H1 (cell line): ENCODE results near the gene TCHH. TPM values are rescaled to one million over a fixed set of nuclear protein-coding genes. Genes with fewer than 3 reads are reported as not detected.

Experiments
- CTCF ChIA-PET: fragments of 300-600 bp; sonication (Branson Sonifier 250); formaldehyde crosslinking; loops from one replicate; lab custom pipeline; 2021; ENCODE audit not compliant: partially characterized antibody; lab: Charles Lee
- POLR2A ChIA-PET: fragments of 300-600 bp; sonication (Branson Sonifier 250); formaldehyde crosslinking; loops from one replicate; lab custom pipeline; 2021; ENCODE audit warnings: inconsistent platforms; ENCODE audit not compliant: partially characterized antibody; lab: Charles Lee
- DNase-seq, 2 experiments: peaks; one replicate each; pipeline versions ENCODE4 v3.0.0 to v3.0.0-alpha.2; 2010 to 2022; ENCODE audit warnings: low spot score in 2 of 2, low read depth in 1 of 2, mixed read lengths in 1 of 2
- FAIRE-seq: peaks from 2 replicates; lab custom pipeline; 2011; peaks lifted over from hg19 to GRCh38; lab: Jason Lieb, UNC
- H2AFZ ChIP-seq: 2 replicates; pipeline ENCODE4 v1.8.1; 2012; ENCODE audit warnings: low read length, inconsistent platforms
- H2AK5ac ChIP-seq: 2 replicates; pipeline ENCODE4 v1.6.1; 2013; ENCODE audit warnings: low read depth, low read length
- H2BK120ac ChIP-seq: replicated peaks from 2 replicates; pipeline ENCODE3; 2013; ENCODE audit warnings: low read depth, low read length, inconsistent platforms
- H2BK12ac ChIP-seq: 2 replicates; pipeline ENCODE4 v1.6.1; 2013; ENCODE audit warnings: low read depth, low read length
- H2BK15ac ChIP-seq: 2 replicates; pipeline ENCODE4 v1.6.1; 2013; ENCODE audit warnings: low read length
- H2BK20ac ChIP-seq: 2 replicates; pipeline ENCODE4 v1.6.1; 2013; ENCODE audit warnings: low read length
- H2BK5ac ChIP-seq: 2 replicates; pipeline ENCODE4 v1.6.1; 2013; ENCODE audit warnings: low read depth, low read length
- H3K14ac ChIP-seq: 2 replicates; pipeline ENCODE4 v1.6.1; 2013; ENCODE audit warnings: inconsistent platforms; ENCODE audit not compliant: insufficient read length
- H3K18ac ChIP-seq: 2 replicates; pipeline ENCODE4 v1.6.1; 2013; ENCODE audit warnings: low read length; ENCODE audit errors: extremely low read depth
- H3K23ac ChIP-seq: 2 replicates; pipeline ENCODE4 v1.6.1; 2013; ENCODE audit warnings: inconsistent platforms; ENCODE audit not compliant: insufficient read length
- H3K23me2 ChIP-seq: 2 replicates; pipeline ENCODE4 v1.6.1; 2013; ENCODE audit warnings: low read depth, low read length
- H3K27ac ChIP-seq: 2 replicates; pipeline ENCODE4 v1.6.1; 2011; ENCODE audit warnings: low read depth, low read length, inconsistent platforms
- H3K27me3 ChIP-seq, 4 experiments: replicated peaks in 1 of 4; 1 replicate in 1 of 4; 2 replicates in 3 of 4; pipeline versions ENCODE4 v1.6.1 to v1.8.1; 2011 to 2013; ENCODE audit warnings: low read length in 3 of 4, mild to moderate bottlenecking in 3 of 4, inconsistent platforms in 2 of 4, mixed read lengths in 2 of 4, moderate library complexity in 1 of 4; ENCODE audit not compliant: control insufficient read depth in 3 of 4, insufficient read depth in 3 of 4; ENCODE audit errors: extremely low read depth in 1 of 4
- H3K36me3 ChIP-seq, 4 experiments: 2 replicates each; pipeline versions ENCODE4 v1.6.1 to v1.8.1; 2011 to 2013; ENCODE audit warnings: mild to moderate bottlenecking in 4 of 4, low read length in 3 of 4, moderate library complexity in 2 of 4, control low read depth in 1 of 4, inconsistent platforms in 1 of 4; ENCODE audit not compliant: insufficient read depth in 4 of 4, control insufficient read depth in 2 of 4
- H3K4ac ChIP-seq: replicated peaks from 2 replicates; pipeline ENCODE3; 2013; ENCODE audit warnings: low read length, low read depth, mixed read lengths, inconsistent platforms; ENCODE audit not compliant: insufficient read length
- H3K4me1 ChIP-seq, 4 experiments: replicated peaks in 1 of 4; 1 replicate in 1 of 4; 2 replicates in 3 of 4; pipeline versions ENCODE4 v1.6.1 to v1.8.1; 2011 to 2013; ENCODE audit warnings: low read length in 3 of 4, inconsistent platforms in 2 of 4, mixed read lengths in 1 of 4; ENCODE audit not compliant: insufficient read depth in 4 of 4, control insufficient read depth in 3 of 4
- H3K4me2 ChIP-seq, 2 experiments: 2 replicates each; pipeline versions ENCODE4 v1.6.1 to v1.8.1; 2011 to 2013; ENCODE audit warnings: low read depth in 2 of 2, low read length in 2 of 2, control low read depth in 1 of 2, inconsistent platforms in 1 of 2, mild to moderate bottlenecking in 1 of 2; ENCODE audit not compliant: insufficient read depth in 1 of 2
- H3K4me3 ChIP-seq, 4 experiments: fragments of 200-600, 300-600 bp in 1 of 4; sonication (generic), shearing (Covaris generic), sonication (Bioruptor Twin) in 1 of 4; 2 replicates each; pipeline versions ENCODE4 v1.5.1 to v1.8.1; 2011 to 2016; ENCODE audit warnings: low read length in 4 of 4, low read depth in 3 of 4, control low read depth in 2 of 4, inconsistent platforms in 2 of 4, mild to moderate bottlenecking in 2 of 4, mixed read lengths in 1 of 4, moderate library complexity in 1 of 4; ENCODE audit not compliant: insufficient read depth in 2 of 4; ENCODE audit errors: extremely low read depth in 1 of 4
- H3K56ac ChIP-seq: replicated peaks from 2 replicates; pipeline ENCODE3; 2013; ENCODE audit warnings: low read depth, mild to moderate bottlenecking, mixed read lengths, low read length, inconsistent platforms; ENCODE audit not compliant: insufficient read length
- H3K79me1 ChIP-seq: 2 replicates; pipeline ENCODE4 v1.6.1; 2013; ENCODE audit warnings: low read depth, low read length, control low read depth
- H3K79me2 ChIP-seq, 2 experiments: 2 replicates each; pipeline versions ENCODE4 v1.6.1 to v1.8.1; 2012 to 2013; ENCODE audit warnings: low read length in 2 of 2, mild to moderate bottlenecking in 2 of 2, inconsistent platforms in 1 of 2; ENCODE audit not compliant: insufficient read depth in 2 of 2, control insufficient read depth in 1 of 2
- H3K9ac ChIP-seq, 4 experiments: replicated peaks in 1 of 4; 1 replicate in 1 of 4; 2 replicates in 3 of 4; pipeline versions ENCODE4 v1.6.1 to v1.8.1; 2011 to 2013; ENCODE audit warnings: low read depth in 3 of 4, low read length in 3 of 4, control low read depth in 2 of 4, mild to moderate bottlenecking in 2 of 4, moderate library complexity in 2 of 4, inconsistent platforms in 1 of 4; ENCODE audit errors: extremely low read depth in 1 of 4
- H3K9me3 ChIP-seq, 2 experiments: 2 replicates each; pipeline versions ENCODE4 v1.6.1 to v1.8.1; 2012 to 2013; ENCODE audit warnings: mild to moderate bottlenecking in 2 of 2, moderate library complexity in 2 of 2, control low read depth in 1 of 2, inconsistent platforms in 1 of 2, low read depth in 1 of 2, low read length in 1 of 2, mixed read lengths in 1 of 2; ENCODE audit not compliant: insufficient read depth in 2 of 2
- H4K20me1 ChIP-seq, 2 experiments: replicated peaks in 1 of 2; 2 replicates each; pipeline versions ENCODE3 to v1.8.1; 2011 to 2013; ENCODE audit warnings: inconsistent platforms in 2 of 2, low read length in 2 of 2, mild to moderate bottlenecking in 1 of 2; ENCODE audit not compliant: insufficient read depth in 2 of 2, control insufficient read depth in 1 of 2
- H4K5ac ChIP-seq: 2 replicates; pipeline ENCODE4 v1.6.1; 2013; ENCODE audit warnings: low read length, low read depth, mixed read lengths, inconsistent platforms; ENCODE audit not compliant: insufficient read length
- H4K8ac ChIP-seq: 2 replicates; pipeline ENCODE4 v1.8.0; 2013; ENCODE audit warnings: mild to moderate bottlenecking, moderate library complexity, low read length, inconsistent platforms; ENCODE audit not compliant: insufficient read depth; ENCODE audit errors: extremely low read depth
- H4K91ac ChIP-seq: replicated peaks from 2 replicates; pipeline ENCODE3; 2013; ENCODE audit warnings: low read length, mixed read lengths, inconsistent platforms; ENCODE audit not compliant: insufficient read length
- ASH2L ChIP-seq: fragments of 200-600, 300-600 bp; sonication (generic); IDR thresholded peaks from one replicate; pipeline ENCODE4 v1.7.1; 2017; ENCODE audit warnings: low read length
- CTCF ChIP-seq, 3 experiments: IDR thresholded peaks; 1 replicate in 2 of 3; 2 replicates in 1 of 3; pipeline versions ENCODE4 v1.5.1 to v1.6.1; 2011; ENCODE audit warnings: low read length in 3 of 3, mild to moderate bottlenecking in 3 of 3, inconsistent platforms in 2 of 3, low read depth in 1 of 3, moderate library complexity in 1 of 3; ENCODE audit not compliant: insufficient read depth in 1 of 3; ENCODE audit errors: control extremely low read depth in 1 of 3
- E2F6 ChIP-seq: IDR thresholded peaks from 2 replicates; pipeline ENCODE4 v1.6.1; 2012; ENCODE audit warnings: inconsistent platforms
- MAX ChIP-seq: IDR thresholded peaks from 2 replicates; pipeline ENCODE4 v1.6.1; 2012; ENCODE audit warnings: inconsistent platforms
- RNF2 ChIP-seq: fragments of 200-900, 300-1000 bp; sonication (generic); IDR thresholded peaks from 2 replicates; pipeline ENCODE4 v1.7.1; 2016; ENCODE audit warnings: borderline replicate concordance, low read depth, mild to moderate bottlenecking, antibody characterized with exemption, low read length; ENCODE audit not compliant: poor library complexity, severe bottlenecking; ENCODE audit errors: missing control alignments
- SAP30 ChIP-seq: fragments of 300-600 bp; sonication (generic); IDR thresholded peaks from 2 replicates; pipeline ENCODE4 v1.7.1; 2012; ENCODE audit warnings: low read length, moderate library complexity, mild to moderate bottlenecking, inconsistent platforms; ENCODE audit not compliant: insufficient read depth, insufficient replicate concordance
- SUZ12 ChIP-seq: fragments of 200-600 bp; sonication (generic); IDR thresholded peaks from 2 replicates; pipeline ENCODE4 v1.6.1; 2012; ENCODE audit warnings: mild to moderate bottlenecking, inconsistent platforms, low read length, moderate library complexity, mixed read lengths
- WGBS, 2 experiments: shearing (Covaris generic) in 1 of 2; methylation state at CpG; one replicate each; pipeline versions ENCODE4 v1.1.6 to v1.1.7; 2013 to 2015; ENCODE audit warnings: low lambda C conversion rate in 2 of 2, mixed read lengths in 2 of 2, inconsistent platforms in 1 of 2, low coverage in 1 of 2, missing lambda C conversion rate in 1 of 2; ENCODE audit not compliant: insufficient replicate concordance in 2 of 2, insufficient coverage in 1 of 2, insufficient read length in 1 of 2; ENCODE audit errors: extremely low coverage in 1 of 2, missing lambda C conversion rate in 1 of 2; 5-methylcytosine and 5-hydroxymethylcytosine counted together
- polyA plus RNA-seq, 7 experiments: library from polyadenylated mRNA; depleted of rRNA in 3 of 7; stranded (reverse) in 5 of 7; unstranded in 2 of 7; fragments of >200 nt in 5 of 7; fragments of 200-250 nt in 2 of 7; gene quantifications; 1 replicate in 5 of 7; 2 replicates in 1 of 7; 4 replicates in 1 of 7; pipeline versions ENCODE4 v1.2.1 to v1.2.3, GENCODE V29; 2011 to 2013; ENCODE audit warnings: missing spikeins in 2 of 7, mixed read lengths in 2 of 7
- total RNA-seq: library from RNA; stranded (reverse); fragmentation: NEBNext Ultra II Directional; extraction: Animal tissue kit (Norgen Biotek cat#: 25700); gene quantifications from 2 replicates; pipeline ENCODE4 v1.2.1, GENCODE V29; 2021

Gene TCHH
- total and polyA plus RNA-seq, 2 of the 8 experiments (the other 6 are each of a cell fraction or from before 2014, with no cell fraction given) = 0.02 to 0.07 TPM

GRCh38 chr1:152111515-152111968 is 3.7 kb downstream of the TCHH start:
- peaks cover 25% of the 10 kb centered on the region; the same call in 1 of the 2 replicates for H3K23me2 ChIP-seq
- FAIRE-seq = no peak
- H2BK5ac ChIP-seq = peak overlapping the region; percentile 60; the same call in 1 of the 2 replicates
- peak overlapping the region; percentile 61; the same call in 1 of the 2 replicates for H2BK20ac ChIP-seq
- H2BK120ac ChIP-seq = no peak overlapping the region
- H3K4me2 ChIP-seq = peak overlapping the region; percentile 51 to 91
- no peak overlapping the region for H2AK5ac ChIP-seq
- no peak overlapping the region for H3K9ac ChIP-seq
- H4K20me1 ChIP-seq = peaks cover 0 to 3% of the 10 kb centered on the region in 2 experiments
- H3K4ac ChIP-seq = no peak overlapping the region
- H2BK12ac ChIP-seq = peak overlapping the region; percentile 98; the same call in 1 of the 2 replicates
- H3K79me2 ChIP-seq = no peaks in the 10 kb centered on the region
- ChIA-PET CTCF (interaction anchor here (0.7 to 2.4 kb wide), 5 partner anchors 59 to 348 kb away, joined by 3 to 10 read pairs (median 4); no protein-coding TSS in a partner anchor), POLR2A (interaction anchor here (0.6 to 0.9 kb wide), 2 partner anchors 72 to 179 kb away, joined by 3 to 4 read pairs; no protein-coding TSS in a partner anchor)
- no peak overlapping the region for H4K5ac ChIP-seq
- H3K27ac ChIP-seq = no peak overlapping the region
- H4K8ac ChIP-seq = peak overlapping the region; percentile 82
- H3K14ac ChIP-seq = no peak overlapping the region
- H3K27me3 ChIP-seq = peaks cover 55 to 79% (median 77%) of the 10 kb centered on the region in 4 experiments
- no peaks in the 10 kb centered on the region for H3K79me1 ChIP-seq
- peak in 1 of 2 experiments; percentile 70 for DNase-seq
- H3K4me3 ChIP-seq = peak overlapping the region in 3 of 4 experiments; percentile 12 to 40 (median 23); a peak in 6 of 8 replicates
- H3K4me1 ChIP-seq = peaks cover 0 to 11% (median 4%) of the 10 kb centered on the region in 4 experiments; a peak in 5 of 7 replicates
- H3K9me3 ChIP-seq = peaks cover 0 to 52% of the 10 kb centered on the region in 2 experiments; a peak in 3 of 4 replicates
- 47% methylated on average over 25 of the region's 44 CpGs; no CpG with 5 or more reads in 1 of the 2 experiments for WGBS, 2 experiments
- peak overlapping the region; percentile 40 for H4K91ac ChIP-seq
- H3K23ac ChIP-seq = no peak overlapping the region
- H3K56ac ChIP-seq = no peak overlapping the region
- peak overlapping the region; percentile 92; the same call in 1 of the 2 replicates for H2BK15ac ChIP-seq
- H3K36me3 ChIP-seq = peaks cover 0 to 2% (median 0%) of the 10 kb centered on the region in 4 experiments; a peak in 1 of 8 replicates
- peak overlapping the region; percentile 78; the same call in 1 of the 2 replicates for H3K18ac ChIP-seq
- peak overlapping the region; percentile 87; the same call in 1 of the 2 replicates for H2AFZ ChIP-seq
- TF ChIP-seq MAX (peak; percentile 82), SUZ12 (peak; percentile 1; the same call in 1 of the 2 replicates), SAP30 (no peak), ASH2L (no peak), CTCF (IDR thresholded peaks at IDR 0.05; ENCODE audit: control extremely low read depth in 1 of 3, insufficient read depth in 1 of 3, low read depth in 1 of 3, low read length in 3 of 3) (no peak), RNF2 (no peak), E2F6 (peak; percentile 82)
